ENCODE measurements around the gene POMGNT1.

The POMGNT1 gene

GRCh38 chr1:46190539-46190938 is 7.7 kb downstream of the POMGNT1 start:
- no peak for DNase-seq (ENCODE audit: low read depth, low spot score)
- no peak overlapping the region for H3K4me3 ChIP-seq (ENCODE audit: low read depth, low read length)
- in situ Hi-C loops (cut with HindIII; ENCODE audit: low sequenced_read_pairs), result no loop called here
- no peak for TF ChIP-seq CTCF (IDR thresholded peaks at IDR 0.05; ENCODE audit: low read depth, low read length)

GRCh38 chr1:46188295-46189030 is 9.8 kb downstream of the POMGNT1 start:
- DNase-seq (ENCODE audit: low read depth, low spot score), result no peak
- TF ChIP-seq CTCF (IDR thresholded peaks at IDR 0.05; ENCODE audit: low read depth, low read length), result no peak
- no peak overlapping the region for H3K4me3 ChIP-seq (ENCODE audit: low read depth, low read length)
- in situ Hi-C loops (cut with HindIII; ENCODE audit: low sequenced_read_pairs), result no loop called here

DNA sequence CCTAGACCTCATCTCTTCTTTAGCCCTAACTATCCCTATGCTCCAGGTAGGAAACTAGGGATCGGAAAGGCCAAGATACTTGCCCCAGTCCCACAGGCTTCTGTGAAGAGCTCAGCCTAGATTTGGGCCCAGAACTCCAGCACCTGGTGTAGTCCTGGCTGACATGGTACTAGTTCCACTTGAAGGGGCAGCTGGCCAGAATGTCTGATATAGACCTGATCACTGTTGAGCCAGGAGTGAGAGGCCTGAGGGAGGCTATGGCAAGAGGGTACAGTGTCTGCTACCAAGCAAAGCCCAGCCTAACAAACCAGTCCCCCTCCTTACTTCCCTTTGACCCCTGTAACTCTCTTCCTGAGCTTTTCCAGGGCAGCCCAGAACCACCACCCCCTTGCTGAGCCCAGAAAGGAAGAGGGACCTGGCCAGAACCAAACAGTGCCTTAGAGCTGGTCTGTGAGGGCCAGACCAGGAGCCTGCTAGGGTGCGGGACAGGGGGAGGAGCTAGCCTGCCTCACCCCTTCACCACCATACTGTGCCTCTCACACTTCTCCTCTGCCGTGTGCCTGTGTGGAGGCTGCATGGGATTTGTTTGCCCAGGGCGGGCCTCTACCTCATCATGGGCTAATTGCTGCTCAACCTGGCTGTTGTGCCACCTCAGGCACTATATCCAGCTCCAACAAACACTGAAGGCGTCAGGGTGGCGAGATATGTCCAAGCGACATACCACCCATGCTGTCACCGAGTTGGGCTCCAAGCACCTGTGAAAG is 10.9 kb downstream of the POMGNT1 start:
- no peak overlapping the region for H3K4me3 ChIP-seq (ENCODE audit: low read depth, low read length)
- DNase-seq (ENCODE audit: low read depth, low spot score), result no peak
- in situ Hi-C loops (cut with HindIII; ENCODE audit: low sequenced_read_pairs), result no loop called here
- TF ChIP-seq CTCF (IDR thresholded peaks at IDR 0.05; ENCODE audit: low read depth, low read length), result no peak

GRCh38 chr1:46186076-46186475 is 12.2 kb downstream of the POMGNT1 start:
- no peak overlapping the region for H3K4me3 ChIP-seq (ENCODE audit: low read depth, low read length)
- in situ Hi-C loops (cut with HindIII; ENCODE audit: low sequenced_read_pairs), result no loop called here
- DNase-seq (ENCODE audit: low read depth, low spot score), result no peak
- TF ChIP-seq CTCF (IDR thresholded peaks at IDR 0.05; ENCODE audit: low read depth, low read length), result no peak

DNA sequence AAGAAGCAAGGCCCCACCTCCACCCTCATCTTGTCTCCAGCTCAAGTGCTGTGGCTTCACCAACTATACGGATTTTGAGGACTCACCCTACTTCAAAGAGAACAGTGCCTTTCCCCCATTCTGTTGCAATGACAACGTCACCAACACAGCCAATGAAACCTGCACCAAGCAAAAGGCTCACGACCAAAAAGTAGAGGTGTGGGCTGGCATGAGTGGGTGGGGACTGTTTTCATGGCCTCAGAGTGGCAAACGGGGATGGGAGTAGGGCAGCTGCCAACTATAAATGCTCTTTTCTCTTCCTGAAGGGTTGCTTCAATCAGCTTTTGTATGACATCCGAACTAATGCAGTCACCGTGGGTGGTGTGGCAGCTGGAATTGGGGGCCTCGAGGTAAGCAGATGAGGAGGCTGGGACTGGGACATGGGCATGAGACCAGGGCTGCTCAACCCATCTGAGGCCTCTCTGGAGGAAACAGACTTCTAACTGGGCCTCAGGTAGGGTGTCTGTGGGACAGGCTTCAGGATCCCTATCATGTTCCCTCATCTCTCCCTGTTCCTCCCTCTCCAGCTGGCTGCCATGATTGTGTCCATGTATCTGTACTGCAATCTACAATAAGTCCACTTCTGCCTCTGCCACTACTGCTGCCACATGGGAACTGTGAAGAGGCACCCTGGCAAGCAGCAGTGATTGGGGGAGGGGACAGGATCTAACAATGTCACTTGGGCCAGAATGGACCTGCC is 13.1 kb downstream of the POMGNT1 start:
- DNase-seq (ENCODE audit: low read depth, low spot score), result no peak
- no peak overlapping the region for H3K4me3 ChIP-seq (ENCODE audit: low read depth, low read length)
- TF ChIP-seq CTCF (IDR thresholded peaks at IDR 0.05; ENCODE audit: low read depth, low read length), result no peak
- in situ Hi-C loops (cut with HindIII; ENCODE audit: low sequenced_read_pairs), result no loop called here

DNA sequence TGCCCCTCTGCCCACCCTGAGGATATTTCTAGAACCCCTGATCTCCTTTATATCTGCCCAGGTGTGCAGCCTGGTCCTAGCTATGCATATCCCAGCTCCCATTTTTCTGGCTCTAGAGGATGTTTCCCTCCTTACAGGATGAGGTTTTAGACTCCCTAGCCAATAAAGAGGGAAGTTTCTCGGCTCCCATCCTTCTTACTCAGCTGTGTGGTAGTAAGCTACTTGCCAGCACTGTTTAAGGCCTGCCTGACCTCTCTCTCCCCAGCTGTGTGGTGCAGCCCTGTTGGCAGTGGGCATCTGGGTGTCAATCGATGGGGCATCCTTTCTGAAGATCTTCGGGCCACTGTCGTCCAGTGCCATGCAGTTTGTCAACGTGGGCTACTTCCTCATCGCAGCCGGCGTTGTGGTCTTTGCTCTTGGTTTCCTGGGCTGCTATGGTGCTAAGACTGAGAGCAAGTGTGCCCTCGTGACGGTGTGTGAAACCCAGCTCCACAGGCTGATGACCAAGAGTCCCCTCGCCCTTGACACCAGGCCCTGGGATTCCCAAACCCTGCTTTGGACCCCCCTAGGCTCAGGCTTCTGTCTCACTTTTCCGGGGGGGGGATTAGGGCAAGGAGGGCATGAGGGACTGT is 14.2 kb downstream of the POMGNT1 start:
- DNase-seq (ENCODE audit: low read depth, low spot score), result no peak
- no peak overlapping the region for H3K4me3 ChIP-seq (ENCODE audit: low read depth, low read length)
- TF ChIP-seq CTCF (IDR thresholded peaks at IDR 0.05; ENCODE audit: low read depth, low read length), result no peak
- in situ Hi-C loops (cut with HindIII; ENCODE audit: low sequenced_read_pairs), result no loop called here
